Effector CD4-positive, alpha-beta T cell (primary cell): ENCODE data around the gene RGL3.
A peak's percentile ranks its signal among the peaks of the same experiment; 100 is the strongest.
"Not testable (repeated sequence)": the region's sequence is repeated elsewhere in the genome, so short reads cannot be mapped to it uniquely, and the experiment has no call there.

ENCODE experiments used
- DNase-seq: peaks from one replicate; pipeline ENCODE4 v3.0.0-alpha.2; 2020

The RGL3 gene

DNA sequence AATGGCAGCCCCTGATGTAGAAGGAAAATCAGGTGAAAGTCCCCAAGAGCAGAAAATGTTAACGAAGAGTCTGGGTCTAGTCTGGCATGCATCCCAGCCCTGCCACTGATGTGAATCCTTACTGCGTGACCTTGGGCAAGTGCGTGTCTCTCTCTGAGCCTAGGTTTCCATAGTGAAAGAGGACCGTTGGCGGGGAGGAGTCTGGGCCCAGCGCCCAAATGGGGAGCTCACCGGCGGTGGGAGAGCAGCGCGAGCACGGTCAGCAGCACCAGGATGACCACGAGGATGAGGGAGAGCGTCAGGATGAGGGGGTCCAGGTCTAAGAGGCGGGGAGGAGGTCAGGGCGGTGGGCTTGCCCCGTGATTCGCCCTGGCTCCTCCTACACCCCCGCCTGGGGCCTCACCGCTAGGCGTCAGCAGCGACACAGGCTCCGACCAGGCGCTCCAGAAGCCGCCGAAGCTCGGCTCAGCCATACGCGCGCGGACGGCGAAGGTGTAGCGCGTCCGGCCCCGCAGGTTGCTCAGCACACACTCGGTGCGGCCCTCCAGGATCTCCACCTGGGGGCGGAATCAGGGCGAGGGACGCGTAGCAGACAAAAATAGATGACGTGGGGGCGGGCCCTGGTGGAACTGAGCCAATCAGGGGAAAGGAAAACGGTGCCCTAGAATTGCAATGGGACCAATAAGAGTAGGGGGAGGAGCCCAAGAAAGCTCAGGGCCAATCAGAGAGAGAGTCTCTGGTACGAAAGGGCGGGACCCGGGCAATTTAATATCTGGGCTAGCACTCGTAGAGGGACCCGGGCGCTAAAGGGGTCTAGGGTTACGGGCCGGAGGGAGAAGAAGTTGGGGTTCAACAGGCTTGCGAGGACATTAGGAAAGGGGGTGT, 38.2 kb downstream of the RGL3 start:
- DNase-seq: peak; percentile 95

DNA sequence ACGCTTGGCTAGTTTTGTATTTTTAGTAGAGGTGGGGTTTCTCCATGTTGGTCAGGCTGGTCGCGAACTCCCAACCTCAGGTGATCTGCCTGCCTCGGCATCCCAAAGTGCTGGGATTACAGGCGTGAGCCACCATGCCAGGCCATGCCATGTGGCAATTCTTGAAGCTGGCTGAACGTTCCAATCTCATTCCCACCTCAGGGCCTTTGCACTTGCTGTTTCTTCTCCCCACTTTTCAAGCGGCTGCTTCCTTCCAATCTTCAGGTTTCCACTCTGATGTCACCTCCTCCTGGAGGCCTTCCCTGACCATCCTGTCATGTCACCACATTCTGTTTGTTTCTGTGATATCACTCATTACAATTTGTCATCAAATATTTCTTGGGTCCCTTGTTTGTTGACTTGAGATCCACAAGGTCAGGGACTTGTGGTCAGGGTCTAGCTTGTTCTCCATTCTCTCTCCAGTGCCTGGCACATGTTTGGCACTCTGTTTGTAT, 39.2 kb downstream of the RGL3 start:
- no peak for DNase-seq

DNA sequence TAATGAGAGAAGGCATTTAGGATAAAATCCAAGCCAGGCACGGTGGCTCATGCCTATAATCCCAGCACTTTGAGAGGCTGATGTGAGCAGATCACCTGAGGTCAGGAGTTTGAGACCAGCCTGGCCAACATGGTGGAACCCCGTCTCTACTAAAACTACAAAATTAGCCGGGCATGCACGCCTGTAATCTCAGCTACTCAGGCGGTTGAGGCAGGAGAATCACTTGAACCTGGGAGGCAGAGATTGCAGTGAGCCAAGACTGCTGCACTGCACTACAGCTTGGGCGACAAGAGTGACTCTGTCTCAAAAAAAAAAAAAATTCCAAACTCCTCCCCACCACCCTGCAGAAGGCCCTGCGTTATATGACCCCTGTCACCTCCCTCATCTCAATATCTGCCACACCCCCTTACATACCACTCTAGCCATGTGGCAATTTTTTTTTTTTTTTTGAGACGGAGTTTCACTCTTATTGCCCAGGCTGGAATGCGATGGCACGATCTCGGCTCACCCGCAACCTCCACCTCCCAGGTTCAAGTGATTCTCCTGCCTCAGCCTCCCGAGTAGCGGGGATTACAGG, 39.8 kb downstream of the RGL3 start:
- DNase-seq: not testable (repeated sequence)

DNA sequence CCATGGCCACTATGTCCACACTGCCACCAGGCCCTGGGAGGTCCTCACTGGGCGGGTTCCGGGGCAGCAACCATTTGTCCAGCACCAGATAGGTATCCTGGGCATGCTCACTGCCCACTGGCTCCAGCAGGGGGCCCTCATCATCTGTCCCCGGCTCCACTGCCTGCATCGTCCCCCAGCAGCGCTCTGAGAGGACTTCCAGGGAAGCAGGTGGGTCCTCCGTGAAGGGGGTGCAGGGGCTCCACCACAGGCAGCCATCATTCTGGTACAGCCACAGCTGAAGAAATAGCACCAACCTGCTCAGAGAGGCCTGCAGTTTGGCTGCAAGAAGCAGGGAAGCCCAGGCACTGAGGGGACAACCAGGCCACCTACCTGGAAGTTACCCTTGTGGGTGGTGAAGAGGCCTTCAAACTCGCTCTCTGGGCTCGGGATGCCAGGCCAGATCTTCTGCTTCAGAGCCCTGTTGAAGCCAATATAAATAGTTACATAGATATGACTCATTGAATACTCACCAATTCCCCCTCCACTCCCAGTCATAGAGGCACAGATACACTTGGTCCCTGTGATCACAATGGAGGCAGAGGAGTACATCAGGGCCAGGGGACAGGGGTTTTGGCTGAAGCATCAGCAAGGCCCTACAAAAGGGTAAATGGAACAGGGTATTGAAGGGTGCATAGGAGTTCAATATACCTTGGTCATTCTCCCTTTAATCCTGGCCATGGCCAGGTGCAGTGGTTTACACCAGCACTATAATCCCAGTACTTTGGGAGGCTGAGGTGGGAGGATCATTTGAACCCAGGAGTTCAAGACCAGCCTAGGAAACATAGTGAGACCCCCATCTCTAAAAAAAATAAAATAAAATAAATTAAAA, 40.6 kb downstream of the RGL3 start:
- DNase-seq: no peak

DNA sequence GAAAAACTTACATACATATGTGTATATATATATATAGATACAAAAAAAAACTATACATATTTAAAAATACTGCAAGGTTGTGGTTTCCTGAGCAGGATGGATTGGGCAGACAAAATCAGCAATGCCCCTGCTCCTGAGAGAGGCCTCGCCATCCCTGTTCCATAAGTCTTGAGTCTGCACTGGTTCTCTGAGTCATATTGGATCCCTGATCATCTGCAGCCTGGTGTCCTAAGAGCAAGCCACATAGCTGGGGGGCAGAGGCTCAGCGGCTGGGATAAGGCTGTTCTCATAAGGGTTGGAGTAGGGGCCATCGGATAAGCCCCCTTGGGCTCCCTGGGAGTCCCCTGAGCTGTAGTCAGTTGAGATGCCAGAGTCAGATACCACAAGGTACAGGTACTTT, 41.4 kb downstream of the RGL3 start:
- DNase-seq: no peak

DNA sequence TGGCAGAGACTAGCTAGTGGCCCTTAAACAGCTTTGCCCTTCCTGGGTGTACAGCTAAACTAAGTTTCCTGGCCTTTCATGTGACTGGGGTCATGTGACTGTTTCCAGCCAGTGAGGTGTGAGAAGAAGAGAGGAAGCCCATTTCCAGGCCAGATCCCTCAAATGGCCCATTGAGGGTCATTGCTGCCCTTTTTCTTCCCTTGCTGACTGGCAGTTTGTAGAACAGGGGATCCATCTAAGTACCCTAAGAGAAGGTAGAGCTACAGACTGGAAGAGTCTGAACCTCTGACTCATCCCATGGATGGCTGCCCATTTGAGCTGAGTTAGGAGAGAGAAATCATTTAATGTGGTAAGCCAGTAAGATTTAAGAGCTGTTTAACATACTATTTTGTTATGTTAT, 41.9 kb downstream of the RGL3 start:
- no peak for DNase-seq

DNA sequence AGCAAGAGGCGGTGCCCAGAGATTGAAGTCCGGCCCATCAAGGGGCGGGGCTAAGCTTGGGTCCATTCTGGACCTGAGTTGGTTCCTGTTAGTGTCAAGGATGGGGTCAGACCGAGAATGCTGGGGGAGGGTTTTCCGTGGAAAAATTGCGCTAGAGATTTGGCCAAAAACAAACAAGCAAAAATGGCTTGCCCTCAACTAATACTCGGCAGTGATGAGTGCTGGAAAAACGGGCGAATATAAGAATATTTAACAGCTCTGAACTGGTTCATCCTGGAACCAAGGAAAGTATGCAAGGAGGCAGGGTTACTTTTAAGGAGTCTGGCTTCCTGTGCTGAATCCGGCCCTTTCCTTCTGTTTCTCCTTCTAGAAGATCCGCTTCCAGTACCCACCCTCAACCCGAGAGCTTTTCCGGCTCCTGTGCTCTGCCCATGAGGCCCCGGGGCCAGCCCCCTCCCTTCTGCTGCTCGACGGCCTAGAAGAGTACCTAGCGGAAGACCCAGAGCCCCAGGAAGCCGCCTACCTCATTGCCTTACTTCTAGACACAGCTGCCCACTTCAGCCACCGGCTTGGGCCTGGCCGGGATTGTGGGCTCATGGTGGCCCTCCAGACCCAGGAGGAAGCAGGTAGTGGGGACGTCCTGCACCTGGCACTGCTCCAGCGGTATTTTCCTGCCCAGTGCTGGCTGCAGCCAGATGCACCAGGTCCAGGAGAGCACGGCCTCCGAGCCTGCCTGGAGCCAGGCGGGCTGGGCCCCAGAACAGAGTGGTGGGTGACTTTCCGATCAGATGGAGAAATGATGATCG, 43.8 kb downstream of the RGL3 start:
- DNase-seq: peak; percentile 65

DNA sequence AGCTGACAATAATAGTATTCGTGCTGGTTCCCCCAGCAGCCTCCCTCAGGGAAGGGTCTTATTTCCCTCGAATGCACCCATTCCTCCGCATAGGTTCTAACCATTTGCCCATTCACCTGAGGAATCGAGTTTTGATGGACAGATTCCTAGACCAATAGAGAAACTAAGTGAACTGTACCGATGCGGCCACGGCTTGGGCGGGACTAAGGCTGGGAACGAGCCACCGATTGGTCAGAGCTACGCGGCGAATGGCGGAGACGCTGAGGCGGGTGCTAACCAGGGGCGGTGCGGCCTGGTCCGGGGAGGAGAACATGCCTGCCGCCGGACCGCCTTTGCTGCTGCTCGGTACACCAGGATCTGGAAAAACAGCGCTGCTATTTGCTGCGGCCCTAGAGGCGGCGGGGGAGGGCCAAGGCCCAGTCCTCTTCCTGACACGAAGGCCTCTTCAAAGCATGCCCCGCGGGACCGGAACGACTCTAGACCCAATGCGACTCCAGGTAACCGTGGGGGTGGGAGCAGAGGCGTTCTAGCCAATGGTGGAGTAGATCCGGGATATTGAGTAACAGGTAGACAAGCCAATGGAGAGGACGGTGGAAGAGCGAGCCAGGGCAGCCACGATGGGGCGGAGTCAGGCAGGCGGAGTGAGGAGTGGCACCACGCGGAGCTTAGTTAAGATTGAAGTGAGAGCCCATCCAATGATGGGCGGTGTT, 44.5 kb downstream of the RGL3 start, which contains the start of gene SWSAP1:
SWSAP1 (plus strand) TSS at position 234 of the 710 bp plus-strand sequence; CDS start at position 249, 15 bp downstream.
- DNase-seq: peak; percentile 92

DNA sequence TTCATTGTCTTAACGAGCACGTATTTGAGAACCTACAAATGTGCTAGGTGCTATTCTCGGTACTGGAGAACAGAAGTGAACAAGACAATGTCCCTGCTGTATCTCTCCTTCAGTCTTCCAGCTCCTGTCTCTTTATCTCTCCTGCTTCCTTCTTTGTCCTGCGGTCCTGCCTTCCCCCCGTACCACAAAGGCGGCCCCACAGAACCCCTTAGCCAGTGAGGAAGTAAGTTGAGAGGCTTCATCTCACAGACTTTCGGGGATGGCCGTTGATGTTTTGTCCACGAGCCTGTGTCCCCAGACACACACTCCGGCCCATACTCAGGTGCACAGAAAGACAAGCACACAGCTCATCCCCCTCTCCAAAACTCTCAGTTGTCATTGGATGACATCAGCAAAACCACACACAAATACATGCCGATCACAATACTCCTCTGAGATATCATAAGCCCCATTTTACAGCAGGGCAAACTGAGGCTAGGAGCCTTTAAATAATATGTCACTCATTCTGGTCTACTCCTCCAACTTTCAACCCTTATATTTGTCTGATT, 45.2 kb downstream of the RGL3 start:
- no peak for DNase-seq

DNA sequence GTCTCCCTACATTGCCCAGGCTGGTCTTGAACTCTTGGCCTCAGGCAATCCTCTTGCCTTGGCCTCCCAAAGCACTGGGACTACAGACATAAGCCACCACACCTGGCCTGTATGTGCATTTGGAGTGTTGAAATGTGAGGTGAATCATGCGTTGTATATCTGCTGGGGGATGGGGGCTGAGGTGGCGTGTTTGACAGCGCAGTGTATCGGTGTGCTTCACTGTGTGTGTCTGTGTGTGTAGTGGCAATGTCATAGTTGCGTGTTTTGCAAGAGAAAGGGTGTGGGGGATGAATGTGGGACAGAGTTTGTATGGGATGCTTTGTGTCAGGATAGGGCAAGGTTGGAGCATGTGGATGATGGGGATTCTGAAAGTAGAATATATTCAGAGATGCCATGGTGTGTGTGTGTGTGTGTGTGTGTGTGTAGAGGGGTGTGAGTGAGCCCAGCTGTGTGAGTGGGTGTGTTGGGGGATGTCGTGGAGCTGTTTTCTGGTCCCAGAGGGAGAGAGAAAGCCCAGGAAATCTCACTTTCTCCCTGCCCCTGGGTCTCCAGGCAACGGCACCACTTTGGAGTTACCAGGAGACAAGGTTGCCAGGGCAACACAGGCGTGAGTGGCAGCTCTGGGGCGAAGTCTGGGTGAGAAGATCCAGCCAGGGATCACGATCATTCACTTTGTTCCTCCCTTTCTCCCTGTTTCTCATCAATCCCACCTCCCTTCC, 45.8 kb downstream of the RGL3 start:
- DNase-seq: no peak

DNA sequence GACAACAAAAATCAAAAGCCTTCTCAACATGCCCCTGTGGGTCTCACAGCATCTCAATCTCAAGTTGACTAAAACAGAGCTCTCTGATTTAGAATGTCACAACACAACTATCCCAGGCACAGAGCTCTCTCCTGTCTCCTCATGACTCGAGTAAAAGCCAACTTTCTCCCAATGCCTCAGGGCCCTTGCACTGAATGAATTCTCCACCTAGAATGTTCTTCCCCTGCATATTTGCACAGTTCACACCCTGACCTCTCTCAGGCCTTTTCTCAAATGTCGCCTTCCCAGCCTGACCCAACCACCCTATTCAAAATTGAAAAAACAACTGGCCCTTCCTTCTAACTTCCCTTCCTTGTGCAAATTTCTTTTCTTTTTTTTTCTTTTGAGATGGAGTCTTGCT, 48.4 kb downstream of the RGL3 start:
- DNase-seq: no peak

DNA sequence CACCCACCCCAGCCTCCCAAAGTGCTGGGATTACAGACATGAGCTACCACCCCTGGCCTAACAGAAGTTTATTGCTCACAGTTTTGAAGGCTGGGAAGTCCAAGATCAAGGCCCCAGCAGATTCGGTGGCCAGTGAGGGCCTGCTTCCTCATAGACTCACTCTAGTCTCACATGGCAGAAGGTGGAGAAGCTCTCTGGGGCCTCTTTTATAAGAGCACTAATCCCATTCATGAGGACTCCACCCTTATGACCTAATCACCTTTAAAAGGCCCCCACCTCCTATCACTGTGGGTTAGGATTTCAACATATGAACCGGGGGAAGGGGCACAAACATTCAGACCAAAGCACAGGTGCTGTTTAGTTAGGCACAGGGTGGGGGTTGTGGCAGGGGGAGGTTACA, 51.6 kb downstream of the RGL3 start:
- no peak for DNase-seq

DNA sequence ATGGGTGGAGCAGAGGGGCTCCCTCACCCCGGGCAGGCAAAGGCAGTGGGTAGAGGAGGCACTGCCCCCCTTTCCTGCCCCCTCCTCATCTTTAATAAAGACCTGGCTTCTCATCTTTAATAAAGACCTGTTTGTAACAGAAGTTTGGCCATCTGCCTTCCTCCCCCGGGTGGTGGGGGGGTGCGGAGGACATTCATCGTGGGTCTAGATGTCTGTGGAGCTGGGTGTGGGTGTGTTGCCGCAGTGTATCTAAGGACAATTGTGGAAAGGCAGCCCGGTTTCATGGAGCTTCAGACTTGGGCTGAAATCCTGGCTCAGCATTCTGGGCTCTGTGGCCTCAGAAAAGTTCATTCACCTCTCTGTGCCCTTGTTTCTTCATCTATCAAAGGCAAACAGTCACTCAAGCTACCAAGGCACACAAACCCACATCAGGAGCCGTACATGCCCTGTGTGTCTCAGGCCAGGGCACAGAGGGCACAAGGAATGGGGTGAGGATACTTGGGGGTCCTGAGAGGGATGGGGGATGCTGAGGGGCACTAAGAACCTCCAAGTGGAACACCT, 53.5 kb downstream of the RGL3 start:
- DNase-seq: no peak

DNA sequence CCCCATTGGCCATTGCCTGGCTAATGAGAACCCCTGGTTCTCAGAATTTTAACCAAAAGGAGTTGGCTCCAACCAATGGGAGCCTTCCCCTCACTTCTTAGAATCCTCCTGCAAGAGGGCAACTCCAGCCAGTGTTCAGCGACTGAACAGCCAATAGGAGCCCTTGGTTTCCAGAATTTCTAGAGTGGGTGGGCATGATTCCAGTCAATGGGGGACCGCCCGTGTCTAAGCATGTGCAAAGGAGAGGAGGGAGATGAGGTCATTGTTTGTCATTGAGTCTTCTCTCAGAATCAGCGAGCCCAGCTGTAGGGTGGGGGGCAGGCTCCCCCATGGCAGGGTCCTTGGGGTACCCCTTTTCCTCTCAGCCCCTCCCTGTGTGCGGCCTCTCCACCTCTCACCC, 54.2 kb downstream of the RGL3 start:
- DNase-seq: no peak

DNA sequence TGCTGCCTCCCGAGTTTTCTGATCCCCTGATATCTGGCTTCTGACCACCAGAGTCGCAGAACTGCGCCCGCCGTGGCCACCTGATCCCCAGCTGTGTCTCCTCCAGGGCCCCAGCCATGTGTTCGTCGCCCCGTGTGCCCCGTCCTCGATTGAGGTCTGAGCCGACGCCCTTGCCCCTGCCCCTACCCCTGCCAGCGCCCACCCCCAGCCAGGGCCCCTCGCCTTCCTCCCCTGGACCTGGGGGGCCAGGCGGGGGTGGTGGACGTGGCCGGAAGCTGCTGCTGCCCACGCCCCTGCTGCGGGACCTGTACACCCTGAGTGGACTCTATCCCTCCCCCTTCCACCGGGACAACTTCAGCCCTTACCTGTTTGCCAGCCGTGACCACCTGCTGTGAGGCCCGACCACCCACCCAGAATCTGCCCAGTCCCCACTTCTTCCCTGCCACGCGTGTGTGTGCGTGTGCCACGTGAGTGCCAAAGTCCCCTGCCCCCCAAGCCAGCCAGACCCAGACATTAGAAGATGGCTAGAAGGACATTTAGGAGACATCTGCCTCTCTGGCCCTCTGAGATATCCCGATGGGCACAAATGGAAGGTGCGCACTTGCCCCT, 54.7 kb downstream of the RGL3 start:
- DNase-seq: no peak

DNA sequence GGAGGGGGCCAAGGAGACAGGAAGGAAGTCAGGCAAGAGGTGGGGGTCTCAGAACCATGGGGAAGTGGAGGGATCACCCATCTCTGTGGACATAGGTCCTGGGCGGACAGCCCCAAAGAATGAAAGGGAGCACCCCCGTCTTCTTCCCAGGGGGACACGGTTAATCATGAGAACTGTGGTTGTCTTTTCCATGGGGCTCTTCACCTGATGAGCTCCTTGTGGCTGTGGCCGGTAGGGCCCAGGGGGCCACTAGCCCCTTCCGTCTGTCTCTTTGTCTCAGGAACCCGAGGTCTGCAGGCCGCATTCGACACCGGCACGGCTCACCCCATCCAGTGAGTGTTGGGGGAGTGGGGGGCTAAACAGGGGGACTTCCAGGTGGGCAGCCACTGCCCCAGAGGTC, 55.2 kb downstream of the RGL3 start:
- DNase-seq: no peak

DNA sequence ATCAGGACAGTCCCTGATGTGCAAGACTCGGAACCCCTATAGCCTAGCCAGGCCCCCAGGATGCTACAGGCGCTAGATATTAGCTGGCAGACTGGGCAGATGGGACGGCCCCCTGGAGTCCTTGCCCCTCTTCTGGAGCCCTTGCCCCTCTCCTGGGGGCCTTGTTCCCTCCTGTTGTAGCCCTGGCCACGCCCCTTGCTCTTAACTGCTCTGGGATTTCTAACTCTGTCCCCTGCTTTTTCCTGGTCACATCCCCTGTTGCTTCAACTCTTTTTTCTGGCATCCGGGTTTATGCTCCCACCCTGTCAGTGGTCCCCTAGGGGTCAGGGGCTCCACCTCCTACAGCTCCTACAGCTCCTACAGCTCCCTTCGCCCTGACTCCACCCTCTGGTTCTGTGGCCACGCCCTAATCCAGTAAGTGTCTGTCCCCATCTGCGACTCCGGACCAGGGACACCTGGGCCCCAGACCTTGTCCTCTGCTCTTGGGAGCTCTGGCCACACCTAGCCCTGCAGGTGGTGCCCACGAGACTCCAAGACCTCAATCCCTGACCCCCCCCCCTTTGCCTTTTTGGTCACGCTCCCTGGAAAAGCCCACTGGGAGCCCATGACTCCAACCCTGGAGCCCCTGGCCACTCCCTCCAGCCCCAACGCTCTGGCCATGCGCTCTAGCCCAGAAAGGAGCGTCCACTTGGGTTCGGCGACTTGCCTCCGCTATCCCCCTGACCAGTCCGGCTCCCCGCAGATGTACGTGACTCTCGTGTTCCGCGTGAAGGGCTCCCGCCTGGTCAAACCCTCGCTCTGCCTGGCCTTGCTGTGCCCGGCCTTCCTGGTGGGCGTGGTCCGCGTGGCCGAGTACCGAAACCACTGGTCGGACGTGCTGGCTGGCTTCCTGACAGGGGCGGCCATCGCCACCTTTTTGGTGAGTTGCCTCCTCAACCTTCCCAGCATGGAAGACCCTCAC, 57.1 kb downstream of the RGL3 start:
- DNase-seq: no peak

DNA sequence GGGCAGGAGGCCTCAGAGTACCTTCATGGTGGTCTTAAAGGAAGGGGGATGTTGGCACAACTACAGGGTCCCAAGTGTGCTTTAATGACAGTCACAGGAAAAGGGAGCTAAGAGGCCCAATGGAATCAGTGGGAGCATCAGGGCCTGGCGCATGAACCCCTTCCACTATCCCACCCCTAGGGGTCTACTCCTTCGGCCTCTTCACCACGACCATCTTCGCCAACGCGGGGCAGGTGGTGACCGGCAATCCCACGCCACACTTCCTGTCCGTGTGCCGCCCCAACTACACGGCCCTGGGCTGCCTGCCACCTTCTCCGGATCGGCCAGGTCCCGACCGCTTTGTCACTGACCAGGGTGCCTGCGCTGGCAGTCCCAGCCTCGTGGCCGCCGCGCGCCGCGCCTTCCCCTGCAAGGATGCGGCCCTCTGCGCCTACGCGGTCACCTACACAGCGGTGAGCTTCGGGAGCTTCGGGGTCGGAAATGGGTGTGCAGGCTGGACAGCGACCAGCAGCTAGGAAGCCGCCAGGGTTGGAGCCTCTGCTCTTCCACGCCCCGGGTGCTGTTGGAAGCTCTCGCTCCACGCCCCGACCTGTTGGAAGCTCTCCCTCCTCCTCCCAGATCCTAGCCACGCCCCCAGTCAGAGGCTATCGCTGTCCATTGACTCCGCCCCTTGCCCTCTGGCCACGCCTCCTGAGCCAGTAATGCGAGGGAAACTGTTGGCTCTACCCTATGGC, 57.9 kb downstream of the RGL3 start:
- DNase-seq: no peak
